RCC 7860 (cell line): ENCODE data around the gene ARAF.
"Not testable (repeated sequence)": the region's sequence is repeated elsewhere in the genome, so short reads cannot be mapped to it uniquely, and the experiment has no call there.

Experiments used
- DNase-seq: peaks from one replicate; pipeline ENCODE4 v3.0.0-alpha.2; 2015; ENCODE audit warnings: low spot score
- FAIRE-seq: peaks from 2 replicates; lab custom pipeline; 2012; peaks lifted over from hg19 to GRCh38; lab: Jason Lieb, UNC

Gene ARAF

DNA sequence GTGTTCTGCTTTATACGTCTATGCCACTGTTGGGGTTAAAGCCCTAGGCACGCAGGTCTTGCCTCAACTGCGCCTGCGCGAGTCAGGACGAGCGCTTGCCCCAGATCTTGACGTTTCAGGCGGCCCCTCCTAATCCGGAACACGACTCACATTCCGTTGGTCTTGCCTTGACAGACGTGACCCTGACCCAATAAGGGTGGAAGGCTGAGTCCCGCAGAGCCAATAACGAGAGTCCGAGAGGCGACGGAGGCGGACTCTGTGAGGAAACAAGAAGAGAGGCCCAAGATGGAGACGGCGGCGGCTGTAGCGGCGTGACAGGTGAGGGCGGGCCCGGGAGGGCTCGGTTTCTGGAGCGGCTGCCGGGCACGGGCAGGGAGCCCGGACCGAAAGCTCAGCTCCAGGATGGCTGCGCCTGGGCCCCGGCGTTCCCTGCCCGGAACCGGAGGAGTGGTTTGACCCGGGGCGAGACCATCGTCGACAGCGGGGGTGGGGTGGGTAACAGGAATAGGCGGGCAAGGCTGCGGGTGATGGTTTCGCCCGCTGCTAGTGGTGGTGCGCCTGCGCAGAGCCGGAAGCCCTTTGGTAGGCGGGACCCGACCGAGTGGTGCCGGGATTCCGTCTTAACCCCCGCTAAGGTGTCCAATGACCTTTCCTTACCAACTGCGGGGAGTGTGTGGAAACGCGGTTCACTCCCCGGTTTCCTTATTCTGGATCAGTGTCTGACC lies at the start of gene ARAF:
ARAF (plus strand) TSS at position 272 of the 725 bp plus-strand sequence. CDS start 1,763 bp downstream, outside the sequence.
- peak; percentile 94 for DNase-seq
- FAIRE-seq, result peak; percentile 93

DNA sequence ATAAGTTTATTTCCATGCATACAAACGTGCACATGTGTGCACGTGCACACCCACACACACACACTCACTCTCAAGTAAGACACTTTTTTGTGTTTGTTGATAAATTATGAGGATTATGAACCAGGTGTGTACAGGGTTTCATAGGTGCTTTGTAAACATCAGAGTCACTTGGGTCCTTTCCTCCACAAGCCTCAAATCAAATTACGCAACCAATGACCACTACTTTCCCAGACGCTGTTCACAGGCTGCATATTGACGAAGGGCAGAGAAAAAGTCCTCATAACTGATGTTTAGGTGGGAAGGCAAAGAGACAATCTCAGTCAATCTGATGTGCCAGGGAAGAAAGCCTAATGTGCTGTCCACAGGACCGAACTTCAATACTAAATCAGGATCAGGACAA lies 48.6 kb upstream of the ARAF start:
- not testable (repeated sequence) for DNase-seq, FAIRE-seq

GRCh38 chrX:47513034-47513965 lies 47.7 kb upstream of the ARAF start:
- not testable (repeated sequence) for FAIRE-seq, DNase-seq

DNA sequence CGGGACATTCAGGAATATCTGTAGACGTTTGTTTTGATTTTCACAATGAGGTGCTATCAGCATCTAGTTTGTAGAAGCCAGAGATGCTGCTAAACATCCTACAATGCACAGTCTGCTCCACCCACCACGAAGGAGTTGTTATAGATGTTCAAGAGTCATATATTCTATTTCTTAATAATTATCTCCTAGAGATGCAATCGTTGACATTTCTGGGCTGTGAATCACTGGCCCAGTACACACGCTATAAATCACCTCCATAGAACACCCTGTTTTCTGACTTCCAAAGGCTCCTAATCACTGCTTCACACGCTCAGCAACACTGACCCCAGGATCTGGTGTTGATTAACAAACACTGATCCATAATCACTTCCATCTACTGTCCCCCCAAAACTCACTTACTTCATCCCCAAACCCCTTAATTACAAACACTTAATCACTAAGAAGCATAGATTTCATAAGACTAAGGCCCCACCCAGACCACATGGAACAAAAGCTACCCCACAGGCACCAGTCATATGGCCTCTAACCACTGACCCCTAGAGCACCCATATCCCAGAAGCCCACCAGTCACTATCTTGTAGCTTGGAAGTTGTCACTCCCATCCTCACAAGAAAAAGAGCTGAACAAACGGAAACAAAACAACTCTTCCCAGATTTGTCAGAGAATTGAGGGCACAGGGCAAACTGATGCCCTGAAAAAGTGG lies 46.3 kb upstream of the ARAF start:
- FAIRE-seq (no peak), DNase-seq (peak; percentile 6)

DNA sequence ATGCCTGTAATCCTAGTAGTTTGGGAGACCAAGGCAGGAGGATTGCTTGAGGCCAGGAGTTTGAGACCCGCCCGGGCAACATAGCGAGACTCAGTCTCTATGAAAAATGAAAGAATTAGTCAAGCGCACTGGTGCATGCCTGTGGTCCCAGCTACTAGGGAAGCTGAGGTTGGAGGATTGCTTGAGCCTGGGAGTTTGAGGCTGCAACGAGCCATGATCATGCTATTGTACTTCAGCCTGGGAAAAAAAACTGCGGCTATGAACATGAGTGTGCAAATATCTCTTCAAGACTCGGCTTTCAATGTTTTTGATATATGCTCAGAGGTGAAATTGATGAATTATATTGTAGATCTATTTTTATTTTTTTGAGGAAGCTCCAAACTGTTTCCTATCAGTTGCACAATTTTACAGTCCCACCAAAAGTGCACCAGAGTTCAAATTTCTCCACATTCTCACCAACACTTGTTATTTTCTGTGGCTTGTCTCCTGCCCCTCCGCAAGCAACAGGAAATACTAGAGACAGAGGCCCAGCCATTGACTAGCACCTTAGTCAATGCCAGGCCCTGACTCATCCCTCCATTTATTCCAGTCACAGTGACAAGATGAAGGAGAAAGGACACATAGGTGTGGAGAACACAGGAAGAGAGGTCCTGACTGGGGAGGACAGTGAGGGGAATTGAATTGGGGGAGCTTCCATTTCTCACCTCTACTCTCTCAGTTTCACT lies 44.9 kb upstream of the ARAF start:
- FAIRE-seq (no peak), DNase-seq (peak; percentile 38)

DNA sequence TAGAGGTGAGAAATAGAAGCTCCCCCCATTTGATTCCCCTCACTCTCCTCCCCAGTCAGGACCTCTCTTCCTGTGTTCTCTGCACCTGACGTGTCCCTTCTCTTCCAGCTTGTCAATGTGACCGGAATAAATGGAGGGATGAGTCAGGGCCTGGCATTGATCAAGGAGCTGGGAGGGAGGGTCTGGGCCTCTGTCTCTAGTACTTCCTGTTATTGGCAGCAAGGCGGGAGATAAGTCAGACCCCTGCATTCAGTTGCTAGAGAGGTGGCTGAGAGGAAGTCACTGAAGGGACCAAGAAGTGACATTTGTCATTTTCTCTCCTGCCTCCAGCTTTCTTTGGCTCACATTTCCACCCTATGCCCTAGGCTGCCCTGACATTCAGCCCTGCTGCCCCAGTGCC lies 42.9 kb upstream of the ARAF start:
- no peak for DNase-seq
- no peak for FAIRE-seq

- DNase-seq (peak; percentile 64), FAIRE-seq (peak; percentile 25)
Observed at GRCh38 chrX:47523297-47523696, 37.7 kb upstream of the ARAF start.

DNA sequence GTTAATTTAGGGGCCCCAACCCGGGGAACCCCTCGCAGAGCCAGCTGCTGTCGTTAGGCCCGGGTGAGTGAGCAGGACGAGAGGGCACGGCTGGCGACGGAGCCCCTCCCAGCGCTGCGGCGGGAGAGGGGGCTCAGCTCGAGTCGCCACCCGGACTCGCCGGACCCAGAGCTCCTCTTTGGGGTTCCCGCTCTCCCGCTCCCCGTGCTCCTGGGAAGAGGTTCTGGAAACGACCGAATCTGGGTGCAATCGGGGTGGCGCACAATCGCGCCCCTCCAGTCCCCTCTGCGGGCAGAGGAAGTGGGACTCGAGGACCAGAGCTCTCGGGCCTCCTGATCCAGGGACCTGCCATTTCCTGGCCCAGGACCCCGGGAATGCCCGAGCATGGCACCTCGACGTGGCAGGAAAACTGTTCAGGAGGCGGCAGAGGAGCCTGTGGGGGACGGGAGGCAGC lies 37.3 kb upstream of the ARAF start:
- no peak for FAIRE-seq
- no peak for DNase-seq

DNA sequence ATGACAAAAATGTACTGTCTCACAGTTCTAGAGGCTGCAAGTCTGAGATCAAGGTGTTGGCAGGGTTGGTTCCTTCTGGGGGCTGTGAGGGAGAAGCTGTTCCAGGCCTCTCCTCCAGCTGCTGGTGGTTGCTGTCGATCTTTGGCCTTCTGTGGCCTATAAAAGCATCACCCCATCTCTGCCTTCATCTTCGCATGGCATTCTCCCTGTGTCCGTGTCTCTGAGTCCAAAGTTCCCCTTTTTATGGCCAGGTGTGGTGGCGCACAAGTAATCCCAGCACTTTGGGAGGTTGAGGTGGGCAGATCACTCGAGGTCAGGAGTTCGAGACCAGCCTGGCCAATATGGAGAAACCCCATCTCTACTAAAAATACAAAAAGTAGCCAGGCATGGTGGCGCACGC lies 31.5 kb upstream of the ARAF start:
- no peak for FAIRE-seq
- DNase-seq, result no peak

DNA sequence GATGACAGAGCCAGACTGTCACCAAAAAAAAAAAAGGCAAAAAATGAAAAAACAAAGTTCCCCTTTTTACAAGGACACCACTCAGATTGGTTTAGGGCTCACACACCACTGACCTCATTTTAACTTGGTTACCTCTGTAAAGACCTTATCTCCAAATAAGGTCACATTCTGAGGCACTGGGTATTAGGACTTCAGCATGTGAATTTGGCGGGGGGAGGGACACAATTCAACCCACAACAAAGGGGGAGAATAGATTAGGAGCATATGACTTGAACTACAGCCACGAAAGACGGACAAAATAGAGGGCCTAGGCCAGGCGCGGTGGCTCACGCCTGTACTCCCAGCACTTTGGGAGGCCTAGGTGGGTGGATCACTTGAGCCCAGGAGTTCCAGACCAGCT lies 31.0 kb upstream of the ARAF start:
- no peak for FAIRE-seq
- no peak for DNase-seq

- FAIRE-seq, result no peak
Observed at GRCh38 chrX:47539860-47540259, 21.1 kb upstream of the ARAF start.

GRCh38 chrX:47540754-47541538 lies 20.1 kb upstream of the ARAF start:
- peak; percentile 83 for FAIRE-seq

More at GRCh38 chrX:47539860-47540259, 21.1 kb upstream of the ARAF start:
- no peak for DNase-seq

DNA sequence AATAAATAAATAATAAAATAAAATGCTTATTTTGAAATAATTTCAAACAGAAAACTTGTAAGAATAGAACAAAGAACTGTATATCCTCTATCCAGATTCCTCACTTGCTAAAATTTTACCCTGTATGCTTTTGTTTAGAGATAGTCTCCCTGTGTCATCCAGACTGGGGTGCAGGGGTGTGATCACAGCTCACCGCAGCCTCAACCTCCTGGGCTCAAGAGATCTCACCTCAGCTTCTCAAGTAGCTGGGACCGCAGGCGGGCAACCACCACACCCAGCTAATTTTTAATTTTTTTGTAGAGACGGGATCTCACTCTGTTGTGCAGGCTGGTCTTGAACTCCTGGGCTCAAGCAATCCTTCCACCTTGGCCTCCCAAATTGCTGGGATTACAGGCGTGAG lies 17.5 kb upstream of the ARAF start:
- FAIRE-seq (no peak), DNase-seq (no peak)

More at GRCh38 chrX:47540754-47541538, 20.1 kb upstream of the ARAF start:
- DNase-seq, result peak; percentile 74

- DNase-seq (peak; percentile 63), FAIRE-seq (peak; percentile 80)
Observed at GRCh38 chrX:47556045-47556623, 4.9 kb upstream of the ARAF start.

- DNase-seq, result no peak
- no peak for FAIRE-seq
Observed at GRCh38 chrX:47558436-47558835, 2.6 kb upstream of the ARAF start.

DNA sequence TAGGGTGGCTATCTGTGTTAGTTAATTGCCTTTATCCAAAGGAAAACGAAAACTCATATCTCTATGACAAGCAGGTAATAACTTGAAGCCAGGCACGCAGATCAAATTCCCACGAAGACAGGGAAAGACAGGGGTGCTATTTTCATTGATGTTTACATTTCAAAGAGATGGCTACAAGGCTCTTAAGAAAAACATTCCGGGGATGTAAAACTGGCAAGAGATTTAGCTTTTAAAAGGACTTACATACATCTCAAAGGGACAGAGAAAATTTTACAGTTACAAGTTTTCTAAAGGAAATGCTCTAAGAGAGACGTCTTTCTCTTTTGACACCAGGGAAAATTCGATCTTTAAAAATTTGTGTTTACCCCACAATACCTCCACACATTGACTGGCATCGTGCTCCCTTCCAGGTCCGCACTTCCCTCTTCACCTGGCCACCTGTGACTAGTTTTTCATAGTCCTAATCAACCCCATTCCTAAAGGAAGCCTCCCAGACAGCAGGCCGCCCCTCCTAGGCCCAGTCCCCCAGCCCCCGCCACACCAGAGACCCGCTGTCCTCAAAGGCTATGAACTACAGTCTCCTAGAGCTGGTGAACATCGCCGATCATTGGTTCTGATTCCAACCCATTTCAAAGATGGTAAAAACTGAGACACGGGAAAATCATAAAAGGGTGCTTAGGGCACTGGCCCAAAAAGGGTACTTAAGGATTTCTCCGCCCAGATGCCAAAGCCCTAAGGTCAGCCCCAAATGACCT lies 649 bp upstream of the ARAF start:
- FAIRE-seq, result no peak
- DNase-seq, result no peak

- no peak for FAIRE-seq
- no peak for DNase-seq
Observed at GRCh38 chrX:47561659-47562151, 700 bp downstream of the ARAF start.

DNA sequence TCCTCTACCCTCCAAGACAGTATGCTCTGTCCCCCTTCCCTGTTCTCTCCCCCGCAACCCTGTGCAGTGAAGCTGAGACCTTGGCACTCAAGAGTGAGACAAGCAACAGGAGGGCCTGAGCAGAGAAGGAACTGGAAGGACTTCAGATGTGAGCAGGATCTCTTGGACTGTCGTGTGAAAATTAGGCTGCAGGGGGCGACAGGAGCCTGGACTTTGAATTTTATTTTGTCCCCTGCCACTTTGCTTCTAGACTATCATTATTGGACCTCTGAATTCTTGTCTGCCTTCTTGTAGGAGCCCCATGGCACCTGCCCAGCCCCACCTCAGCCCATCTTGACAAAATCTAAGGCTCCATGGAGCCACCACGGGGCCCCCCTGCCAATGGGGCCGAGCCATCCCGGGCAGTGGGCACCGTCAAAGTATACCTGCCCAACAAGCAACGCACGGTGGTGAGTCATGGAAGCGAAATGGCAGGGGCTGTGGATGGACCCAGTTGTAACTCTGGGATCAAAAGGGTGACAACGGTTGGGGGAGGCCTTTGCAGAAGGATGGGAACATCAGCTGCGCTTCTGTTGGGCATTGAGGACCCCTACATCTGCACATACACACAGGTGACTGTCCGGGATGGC lies 1.7 kb downstream of the ARAF start:
- FAIRE-seq (no peak), DNase-seq (no peak)
